Measurements from ENCODE around the gene RPUSD3.
"Not testable (repeated sequence)": the region's sequence is repeated elsewhere in the genome, so short reads cannot be mapped to it uniquely, and the experiment has no call there.

RPUSD3 gene

GRCh38 chr3:9879830-9880549 is 36.2 kb upstream of the RPUSD3 start, which contains the start of gene CIDEC:
Gene CIDEC, minus strand, starts transcription at chr3:9880253. Its CDS starts 1,767 bp downstream, at chr3:9878486.
- Histone ChIP-seq H3K9ac (ENCODE audit: low read depth, low read length) (no peak within 1 kb of the TSS), H3K27ac (ENCODE audit: low read length) (no peak within 1 kb of the TSS), H3K4me1 (ENCODE audit: insufficient read depth, low read length) (peaks cover 2% of the 10 kb centered on the region; the same call in 1 of the 2 replicates), H3K36me3 (ENCODE audit: insufficient read depth, low read depth, low read length) (no peaks in the 10 kb centered on the region), H3K4me3 (ENCODE audit: low read length) (no peak within 1 kb of the TSS), H3K27me3 (ENCODE audit: insufficient read depth, low read length) (no peaks in the 10 kb centered on the region), H3K9me3 (ENCODE audit: insufficient read depth, low read depth, low read length) (no peaks in the 10 kb centered on the region)

GRCh38 chr3:9878700-9879099 is 34.9 kb upstream of the RPUSD3 start:
- Histone ChIP-seq H3K36me3 (ENCODE audit: insufficient read depth, low read depth, low read length) (no peaks in the 10 kb centered on the region), H3K27me3 (ENCODE audit: insufficient read depth, low read length) (no peaks in the 10 kb centered on the region), H3K4me3 (ENCODE audit: low read length) (no peak overlapping the region), H3K9me3 (ENCODE audit: insufficient read depth, low read depth, low read length) (no peaks in the 10 kb centered on the region), H3K4me1 (ENCODE audit: insufficient read depth, low read length) (no peaks in the 10 kb centered on the region; the same call in 1 of the 2 replicates), H3K27ac (ENCODE audit: low read length) (no peak overlapping the region), H3K9ac (ENCODE audit: low read depth, low read length) (no peak overlapping the region)

GRCh38 chr3:9876991-9877390 is 33.2 kb upstream of the RPUSD3 start:
- no peak overlapping the region for H3K27ac ChIP-seq (ENCODE audit: low read length)
- H3K9me3 ChIP-seq (ENCODE audit: insufficient read depth, low read depth, low read length): no peaks in the 10 kb centered on the region
- H3K9ac ChIP-seq (ENCODE audit: low read depth, low read length): no peak overlapping the region
- H3K36me3 ChIP-seq (ENCODE audit: insufficient read depth, low read depth, low read length): no peaks in the 10 kb centered on the region
- no peaks in the 10 kb centered on the region for H3K4me1 ChIP-seq (ENCODE audit: insufficient read depth, low read length)
- H3K4me3 ChIP-seq (ENCODE audit: low read length): no peak overlapping the region
- H3K27me3 ChIP-seq (ENCODE audit: insufficient read depth, low read length): no peaks in the 10 kb centered on the region

- H3K9me3 ChIP-seq (ENCODE audit: insufficient read depth, low read depth, low read length); H3K27ac ChIP-seq (ENCODE audit: low read length); H3K4me3 ChIP-seq (ENCODE audit: low read length); H3K4me1 ChIP-seq (ENCODE audit: insufficient read depth, low read length); H3K36me3 ChIP-seq (ENCODE audit: insufficient read depth, low read depth, low read length); H3K27me3 ChIP-seq (ENCODE audit: insufficient read depth, low read length); H3K9ac ChIP-seq (ENCODE audit: low read depth, low read length): not testable (repeated sequence)
Observed at GRCh38 chr3:9876255-9876654, 32.4 kb upstream of the RPUSD3 start.

- H3K4me3 ChIP-seq (ENCODE audit: low read length): no peak overlapping the region
- no peak overlapping the region for H3K9ac ChIP-seq (ENCODE audit: low read depth, low read length)
- no peaks in the 10 kb centered on the region for H3K9me3 ChIP-seq (ENCODE audit: insufficient read depth, low read depth, low read length)
- no peaks in the 10 kb centered on the region for H3K27me3 ChIP-seq (ENCODE audit: insufficient read depth, low read length)
- no peaks in the 10 kb centered on the region for H3K4me1 ChIP-seq (ENCODE audit: insufficient read depth, low read length)
- H3K36me3 ChIP-seq (ENCODE audit: insufficient read depth, low read depth, low read length): no peaks in the 10 kb centered on the region
- no peak overlapping the region for H3K27ac ChIP-seq (ENCODE audit: low read length)
Observed at GRCh38 chr3:9875448-9875847, 31.6 kb upstream of the RPUSD3 start.

GRCh38 chr3:9872067-9872466 is 28.3 kb upstream of the RPUSD3 start:
- H3K4me3 ChIP-seq (ENCODE audit: low read length); H3K9ac ChIP-seq (ENCODE audit: low read depth, low read length); H3K36me3 ChIP-seq (ENCODE audit: insufficient read depth, low read depth, low read length); H3K9me3 ChIP-seq (ENCODE audit: insufficient read depth, low read depth, low read length); H3K27me3 ChIP-seq (ENCODE audit: insufficient read depth, low read length); H3K4me1 ChIP-seq (ENCODE audit: insufficient read depth, low read length); H3K27ac ChIP-seq (ENCODE audit: low read length): not testable (repeated sequence)

- Histone ChIP-seq H3K4me3 (ENCODE audit: low read length) (no peak overlapping the region), H3K27me3 (ENCODE audit: insufficient read depth, low read length) (no peaks in the 10 kb centered on the region), H3K9ac (ENCODE audit: low read depth, low read length) (no peak overlapping the region), H3K4me1 (ENCODE audit: insufficient read depth, low read length) (no peaks in the 10 kb centered on the region), H3K36me3 (ENCODE audit: insufficient read depth, low read depth, low read length) (no peaks in the 10 kb centered on the region), H3K9me3 (ENCODE audit: insufficient read depth, low read depth, low read length) (no peaks in the 10 kb centered on the region), H3K27ac (ENCODE audit: low read length) (no peak overlapping the region)
Observed at GRCh38 chr3:9870978-9871377, 27.2 kb upstream of the RPUSD3 start.

GRCh38 chr3:9869955-9870354 is 26.1 kb upstream of the RPUSD3 start:
- no peak overlapping the region for H3K4me3 ChIP-seq (ENCODE audit: low read length)
- H3K4me1 ChIP-seq (ENCODE audit: insufficient read depth, low read length): no peaks in the 10 kb centered on the region
- no peaks in the 10 kb centered on the region for H3K27me3 ChIP-seq (ENCODE audit: insufficient read depth, low read length)
- H3K9me3 ChIP-seq (ENCODE audit: insufficient read depth, low read depth, low read length): no peaks in the 10 kb centered on the region
- H3K27ac ChIP-seq (ENCODE audit: low read length): no peak overlapping the region
- H3K9ac ChIP-seq (ENCODE audit: low read depth, low read length): no peak overlapping the region
- no peaks in the 10 kb centered on the region for H3K36me3 ChIP-seq (ENCODE audit: insufficient read depth, low read depth, low read length)

- H3K4me3 ChIP-seq (ENCODE audit: low read length): no peak overlapping the region
- H3K27ac ChIP-seq (ENCODE audit: low read length): no peak overlapping the region
- H3K36me3 ChIP-seq (ENCODE audit: insufficient read depth, low read depth, low read length): no peaks in the 10 kb centered on the region
- H3K4me1 ChIP-seq (ENCODE audit: insufficient read depth, low read length): no peaks in the 10 kb centered on the region
- no peak overlapping the region for H3K9ac ChIP-seq (ENCODE audit: low read depth, low read length)
- peaks cover 11% of the 10 kb centered on the region for H3K27me3 ChIP-seq (ENCODE audit: insufficient read depth, low read length)
- H3K9me3 ChIP-seq (ENCODE audit: insufficient read depth, low read depth, low read length): no peaks in the 10 kb centered on the region
Observed at GRCh38 chr3:9867106-9867505, 23.3 kb upstream of the RPUSD3 start.

- no peaks in the 10 kb centered on the region; the same call in 1 of the 2 replicates for H3K4me1 ChIP-seq (ENCODE audit: insufficient read depth, low read length)
Observed at GRCh38 chr3:9866639-9867038, 22.8 kb upstream of the RPUSD3 start.

GRCh38 chr3:9865125-9865637 is 21.4 kb upstream of the RPUSD3 start:
- H3K27me3 ChIP-seq (ENCODE audit: insufficient read depth, low read length): peaks cover 19% of the 10 kb centered on the region
- not testable (repeated sequence) for H3K4me1 ChIP-seq (ENCODE audit: insufficient read depth, low read length); H3K4me3 ChIP-seq (ENCODE audit: low read length); H3K9ac ChIP-seq (ENCODE audit: low read depth, low read length); H3K27ac ChIP-seq (ENCODE audit: low read length); H3K36me3 ChIP-seq (ENCODE audit: insufficient read depth, low read depth, low read length); H3K9me3 ChIP-seq (ENCODE audit: insufficient read depth, low read depth, low read length)

More at GRCh38 chr3:9866639-9867038, 22.8 kb upstream of the RPUSD3 start:
- no peak overlapping the region for H3K4me3 ChIP-seq (ENCODE audit: low read length)
- H3K27ac ChIP-seq (ENCODE audit: low read length): no peak overlapping the region
- no peaks in the 10 kb centered on the region for H3K36me3 ChIP-seq (ENCODE audit: insufficient read depth, low read depth, low read length)
- H3K9ac ChIP-seq (ENCODE audit: low read depth, low read length): no peak overlapping the region
- peaks cover 16% of the 10 kb centered on the region for H3K27me3 ChIP-seq (ENCODE audit: insufficient read depth, low read length)
- H3K9me3 ChIP-seq (ENCODE audit: insufficient read depth, low read depth, low read length): no peaks in the 10 kb centered on the region

GRCh38 chr3:9864200-9864927 is 20.6 kb upstream of the RPUSD3 start:
- H3K4me3 ChIP-seq (ENCODE audit: low read length): no peak overlapping the region
- peaks cover 19% of the 10 kb centered on the region for H3K27me3 ChIP-seq (ENCODE audit: insufficient read depth, low read length)
- H3K9ac ChIP-seq (ENCODE audit: low read depth, low read length): no peak overlapping the region
- H3K9me3 ChIP-seq (ENCODE audit: insufficient read depth, low read depth, low read length): no peaks in the 10 kb centered on the region
- H3K27ac ChIP-seq (ENCODE audit: low read length): no peak overlapping the region
- H3K36me3 ChIP-seq (ENCODE audit: insufficient read depth, low read depth, low read length): no peaks in the 10 kb centered on the region
- peaks cover 4% of the 10 kb centered on the region; the same call in 1 of the 2 replicates for H3K4me1 ChIP-seq (ENCODE audit: insufficient read depth, low read length)
